Prostate gland (tissue), 2 donors: ENCODE data around the gene ADARB1.

Source experiments
- CTCF ChIP-seq, 4 experiments: fragments of 200-600 bp in 2 of 4; fragments of 450-650 bp in 2 of 4; sonication (generic) in 2 of 4; IDR thresholded peaks; 1 replicate in 3 of 4; 2 replicates in 1 of 4; pipeline ENCODE4 v1.5.1; 2016 to 2019; ENCODE audit warnings: antibody characterized with exemption in 4 of 4, mild to moderate bottlenecking in 2 of 4, moderate library complexity in 2 of 4
- POLR2A ChIP-seq: fragments of 450-650 bp; IDR thresholded peaks from one replicate; pipeline ENCODE4 v1.6.1; 2016; ENCODE audit warnings: antibody characterized with exemption, mild to moderate bottlenecking
- POLR2AphosphoS5 ChIP-seq: sonication (generic); formaldehyde crosslinking; IDR thresholded peaks from one replicate; pipeline ENCODE4 v1.6.1; 2017; ENCODE audit warnings: antibody characterized with exemption

GRCh38 chr21:45203983-45204382, 129.6 kb downstream of the ADARB1 start:
- TF ChIP-seq CTCF (IDR thresholded peaks at IDR 0.05) (no peak), POLR2AphosphoS5 (no peak), POLR2A (no peak)
